Lower leg skin (tissue), 3 donors: ENCODE measurements around the gene CMIP.

Source experiments
- POLR2A ChIP-seq, 2 donors: fragments of 450-650 bp; IDR thresholded peaks; one replicate each; pipeline ENCODE4 v1.6.1; 2016 to 2017; ENCODE audit warnings: antibody characterized with exemption in 2 of 2, mild to moderate bottlenecking in 1 of 2, moderate library complexity in 1 of 2
- TF ChIP-seq, protein P1 (sequence below), 3 donors: fragments of 450-650 bp; IDR thresholded peaks; one replicate each; pipeline ENCODE4 v1.5.1; 2016; ENCODE audit warnings: antibody characterized with exemption in 3 of 3, mild to moderate bottlenecking in 3 of 3, moderate library complexity in 2 of 3

DNA sequence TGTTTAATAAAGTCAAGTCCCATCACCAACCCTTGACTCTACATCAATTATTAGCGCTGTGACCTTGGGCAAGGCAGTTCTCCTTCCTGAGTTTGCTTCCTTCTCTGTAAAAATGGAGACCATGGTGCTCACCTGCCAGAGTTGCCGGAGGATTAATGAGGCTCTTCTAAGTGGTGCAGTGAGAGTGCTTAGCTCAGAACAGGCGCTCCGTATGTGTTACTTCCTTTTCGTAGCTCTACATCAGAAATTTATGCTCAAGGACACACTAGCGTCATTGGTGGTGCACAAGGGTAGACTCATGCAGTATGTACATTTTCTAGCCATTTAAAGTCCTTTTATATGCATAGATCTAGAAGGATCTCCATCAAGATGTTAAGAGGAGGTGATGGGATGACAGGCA lies 17.4 kb upstream of the CMIP start:
- TF ChIP-seq, protein P1, sequence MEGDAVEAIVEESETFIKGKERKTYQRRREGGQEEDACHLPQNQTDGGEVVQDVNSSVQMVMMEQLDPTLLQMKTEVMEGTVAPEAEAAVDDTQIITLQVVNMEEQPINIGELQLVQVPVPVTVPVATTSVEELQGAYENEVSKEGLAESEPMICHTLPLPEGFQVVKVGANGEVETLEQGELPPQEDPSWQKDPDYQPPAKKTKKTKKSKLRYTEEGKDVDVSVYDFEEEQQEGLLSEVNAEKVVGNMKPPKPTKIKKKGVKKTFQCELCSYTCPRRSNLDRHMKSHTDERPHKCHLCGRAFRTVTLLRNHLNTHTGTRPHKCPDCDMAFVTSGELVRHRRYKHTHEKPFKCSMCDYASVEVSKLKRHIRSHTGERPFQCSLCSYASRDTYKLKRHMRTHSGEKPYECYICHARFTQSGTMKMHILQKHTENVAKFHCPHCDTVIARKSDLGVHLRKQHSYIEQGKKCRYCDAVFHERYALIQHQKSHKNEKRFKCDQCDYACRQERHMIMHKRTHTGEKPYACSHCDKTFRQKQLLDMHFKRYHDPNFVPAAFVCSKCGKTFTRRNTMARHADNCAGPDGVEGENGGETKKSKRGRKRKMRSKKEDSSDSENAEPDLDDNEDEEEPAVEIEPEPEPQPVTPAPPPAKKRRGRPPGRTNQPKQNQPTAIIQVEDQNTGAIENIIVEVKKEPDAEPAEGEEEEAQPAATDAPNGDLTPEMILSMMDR (IDR thresholded peaks at IDR 0.05), result no peak
- no peak for TF ChIP-seq POLR2A (IDR thresholded peaks at IDR 0.05)
